D341Med (cell line): Measurements from ENCODE around the gene GRWD1.
A peak's percentile ranks its signal among the peaks of the same experiment; 100 is the strongest.

Experiments
- DNase-seq: peaks from one replicate; pipeline ENCODE4 v3.0.0; 2012; ENCODE audit warnings: low spot score

GRWD1 gene

GRCh38 chr19:48445606-48446481, at the start of gene GRWD1:
Gene GRWD1 (plus strand): TSS chr19:48445983. CDS start chr19:48446006, 23 bp downstream.
- peak; percentile 93 for DNase-seq

- DNase-seq = no peak
Measured at GRCh38 chr19:48396016-48396823, 49.6 kb upstream of the GRWD1 start.

- no peak for DNase-seq
Measured at GRCh38 chr19:48396824-48397176, 49.0 kb upstream of the GRWD1 start.

GRCh38 chr19:48397263-48398101, 48.3 kb upstream of the GRWD1 start:
- DNase-seq = no peak

- DNase-seq = no peak
Measured at GRCh38 chr19:48398102-48398374, 47.7 kb upstream of the GRWD1 start.

- DNase-seq = peak; percentile 93
Measured at GRCh38 chr19:48398375-48399235, 47.2 kb upstream of the GRWD1 start.

GRCh38 chr19:48400018-48400742, 45.6 kb upstream of the GRWD1 start:
- no peak for DNase-seq

- no peak for DNase-seq
Measured at GRCh38 chr19:48401287-48401686, 44.5 kb upstream of the GRWD1 start.

GRCh38 chr19:48403606-48404005, 42.2 kb upstream of the GRWD1 start:
- peak; percentile 78 for DNase-seq

- DNase-seq = no peak
Measured at GRCh38 chr19:48405010-48405659, 40.6 kb upstream of the GRWD1 start.

- no peak for DNase-seq
Measured at GRCh38 chr19:48405850-48406249, 39.9 kb upstream of the GRWD1 start.

GRCh38 chr19:48413879-48414587, 31.8 kb upstream of the GRWD1 start:
- DNase-seq = no peak

GRCh38 chr19:48415395-48415794, 30.4 kb upstream of the GRWD1 start:
- peak; percentile 84 for DNase-seq

GRCh38 chr19:48415806-48416221, 30.0 kb upstream of the GRWD1 start:
- no peak for DNase-seq

GRCh38 chr19:48417421-48417820, 28.4 kb upstream of the GRWD1 start:
- DNase-seq = no peak

- DNase-seq = peak; percentile 32
Measured at GRCh38 chr19:48418317-48419064, 27.3 kb upstream of the GRWD1 start.

GRCh38 chr19:48419158-48419920, 26.4 kb upstream of the GRWD1 start:
- peak; percentile 79 for DNase-seq

GRCh38 chr19:48421548-48421947, 24.2 kb upstream of the GRWD1 start:
- no peak for DNase-seq
